Cortex of kidney (tissue), 1 donor: ENCODE measurements around the gene CD6.

Source experiments
- DNase-seq: peaks from one replicate; lab custom pipeline; 2025; lab: John Stamatoyannopoulos, UW

The CD6 gene

GRCh38 chr11:60934790-60935605 lies 36.5 kb upstream of the CD6 start:
- DNase-seq, result no peak

GRCh38 chr11:60935676-60936442 lies 35.6 kb upstream of the CD6 start:
- no peak for DNase-seq

GRCh38 chr11:60936467-60937143 lies 34.9 kb upstream of the CD6 start:
- no peak for DNase-seq

- no peak for DNase-seq
These were observed 34.3 kb upstream of the CD6 start for GRCh38 chr11:60937144-60937527.

- no peak for DNase-seq
These were observed 33.7 kb upstream of the CD6 start for GRCh38 chr11:60937811-60938210.

GRCh38 chr11:60938500-60938899 lies 33.0 kb upstream of the CD6 start:
- DNase-seq, result no peak

GRCh38 chr11:60939301-60939700 lies 32.2 kb upstream of the CD6 start:
- DNase-seq, result no peak

GRCh38 chr11:60939855-60940254 lies 31.6 kb upstream of the CD6 start:
- no peak for DNase-seq

GRCh38 chr11:60941371-60942119 lies 29.9 kb upstream of the CD6 start:
- no peak for DNase-seq

- no peak for DNase-seq
These were observed 29.3 kb upstream of the CD6 start for GRCh38 chr11:60942219-60942618.

- no peak for DNase-seq
These were observed 28.4 kb upstream of the CD6 start for GRCh38 chr11:60942970-60943565.

GRCh38 chr11:60944490-60945294 lies 26.8 kb upstream of the CD6 start:
- no peak for DNase-seq

- DNase-seq, result no peak
These were observed 26.2 kb upstream of the CD6 start for GRCh38 chr11:60945295-60945667.

- no peak for DNase-seq
These were observed 24.7 kb upstream of the CD6 start for GRCh38 chr11:60946601-60947264.

- DNase-seq, result no peak
These were observed 23.8 kb upstream of the CD6 start for GRCh38 chr11:60947700-60948099.

- DNase-seq, result no peak
These were observed 23.2 kb upstream of the CD6 start for GRCh38 chr11:60948250-60948649.

- DNase-seq, result no peak
These were observed 21.5 kb upstream of the CD6 start for GRCh38 chr11:60950024-60950423.

- DNase-seq, result no peak
These were observed 20.4 kb upstream of the CD6 start for GRCh38 chr11:60950933-60951605.

- DNase-seq, result no peak
These were observed 19.9 kb upstream of the CD6 start for GRCh38 chr11:60951606-60951903.
